ENCODE results near the gene UGGT2. TPM values are rescaled to one million over a fixed set of nuclear protein-coding genes. Genes with fewer than 3 reads are reported as not detected.
"Not testable (repeated sequence)": the region's sequence is repeated elsewhere in the genome, so short reads cannot be mapped to it uniquely, and the experiment has no call there.

UGGT2 gene
- polyA plus RNA-seq, 1 donor: 21.9 TPM

DNA sequence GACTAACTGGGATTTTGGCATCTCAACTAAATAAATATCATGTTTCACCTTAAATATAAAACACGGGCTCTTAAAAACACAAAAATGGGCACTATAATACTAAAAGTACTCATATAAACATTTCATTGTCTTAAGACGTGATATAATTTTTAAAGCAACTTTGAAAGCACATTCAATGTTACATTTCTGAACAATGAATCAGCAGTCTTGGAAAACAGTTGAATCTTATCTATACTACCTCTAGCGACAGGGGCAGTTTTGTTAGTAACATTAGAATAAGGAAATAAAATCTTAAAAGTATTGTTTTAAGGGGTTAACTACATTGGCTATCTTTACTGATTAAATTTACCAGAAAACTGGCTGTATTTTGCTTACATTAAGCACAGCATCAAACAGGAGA lies 156.9 kb downstream of the UGGT2 start:
- DNase-seq (ENCODE audit: low read depth): no peak

DNA sequence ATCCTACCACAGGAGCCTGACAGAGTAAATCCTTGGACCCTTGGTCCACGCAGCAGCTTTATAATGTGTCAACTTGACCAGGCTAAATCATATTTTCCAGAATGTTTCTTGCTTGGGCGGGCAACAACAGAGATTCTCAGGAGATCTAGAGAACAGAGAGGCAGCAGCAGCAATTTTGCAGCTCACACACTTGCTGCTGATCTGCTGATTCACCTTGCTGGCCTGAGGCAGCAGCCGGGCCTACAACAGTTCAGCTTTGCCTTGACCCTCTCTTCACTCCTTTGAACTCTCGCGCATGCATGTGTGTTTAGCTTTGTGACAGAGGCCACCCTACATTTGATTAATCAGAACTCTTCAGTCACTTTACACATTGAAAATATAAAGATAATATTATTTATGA lies 159.3 kb downstream of the UGGT2 start:
- DNase-seq (ENCODE audit: low read depth): no peak

DNA sequence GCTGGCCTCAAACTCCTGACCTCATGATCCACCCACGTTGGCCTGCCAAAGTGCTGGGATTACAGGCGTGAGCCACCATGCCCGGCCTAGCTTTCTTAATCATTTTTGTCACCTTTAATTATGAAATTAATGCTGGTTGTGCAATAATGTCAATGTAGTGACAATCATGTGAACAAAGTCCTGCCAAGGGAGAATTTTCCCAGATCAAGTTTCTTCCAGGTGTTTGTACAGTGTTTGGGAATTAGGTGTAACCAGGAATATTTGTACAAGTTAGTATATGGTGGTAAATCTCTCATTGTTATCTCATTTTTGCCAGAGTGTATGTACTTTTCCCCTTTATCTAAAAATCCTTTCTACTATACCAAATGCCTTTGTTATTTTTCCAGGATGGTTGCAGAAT lies 171.1 kb downstream of the UGGT2 start:
- DNase-seq (ENCODE audit: low read depth): no peak

DNA sequence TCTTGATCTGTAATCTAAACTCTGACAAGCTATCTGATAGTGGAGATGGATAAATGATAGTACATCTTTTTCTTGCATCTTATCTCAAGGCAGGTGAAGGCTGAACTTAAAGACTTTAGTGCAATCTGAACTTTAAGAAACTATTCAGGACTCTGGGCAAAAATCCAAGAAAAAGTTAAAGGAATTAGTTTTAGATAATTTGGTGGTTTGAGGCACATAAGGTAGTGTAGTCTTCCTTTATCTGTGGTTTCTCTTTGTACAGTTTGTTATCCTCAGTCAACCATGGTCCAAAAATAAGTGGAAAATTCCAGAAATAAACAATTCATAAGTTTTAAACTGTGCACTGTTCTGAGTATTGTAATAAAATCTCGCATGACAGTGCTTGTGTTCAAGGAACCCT lies 172.9 kb downstream of the UGGT2 start:
- DNase-seq (ENCODE audit: low read depth): no peak

DNA sequence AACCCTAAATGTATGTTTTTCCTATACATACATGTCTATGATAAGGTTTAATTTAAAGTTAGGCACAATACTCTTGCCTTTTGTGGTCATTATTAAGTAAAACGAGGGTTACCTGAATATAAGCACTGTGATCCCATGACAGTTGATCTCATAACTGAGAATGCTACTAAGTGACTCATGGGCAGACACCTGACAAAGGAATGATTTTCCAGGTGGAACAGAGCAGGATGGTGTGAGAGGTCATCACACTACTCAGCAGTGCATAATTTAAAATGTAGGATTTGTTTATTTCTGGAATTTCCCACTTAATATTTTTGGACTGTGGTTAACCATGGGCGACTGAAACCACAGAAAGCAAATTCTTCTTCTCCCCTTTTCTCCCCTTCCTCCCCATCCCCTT lies 178.9 kb downstream of the UGGT2 start:
- DNase-seq (ENCODE audit: low read depth): no peak

DNA sequence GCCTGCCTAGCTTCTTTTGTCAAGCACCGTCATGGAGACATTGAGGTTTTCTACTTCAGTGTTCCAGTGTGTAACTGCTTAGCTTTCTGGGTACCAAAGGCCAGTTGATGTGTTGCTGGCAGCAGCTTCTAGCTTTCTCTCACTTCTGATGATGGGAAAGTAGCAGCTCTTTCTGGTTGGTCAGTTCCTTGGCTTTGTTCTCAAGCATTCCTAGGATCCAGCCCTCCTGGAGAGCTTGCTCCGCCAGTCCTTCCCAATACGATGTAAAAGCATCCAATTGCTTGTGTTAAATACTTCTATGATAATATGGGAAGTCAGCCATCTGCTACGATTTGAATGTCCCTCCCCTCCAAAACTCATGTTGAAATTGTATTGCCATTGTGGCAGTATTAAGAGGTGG lies 182.8 kb downstream of the UGGT2 start:
- DNase-seq (ENCODE audit: low read depth): no peak

DNA sequence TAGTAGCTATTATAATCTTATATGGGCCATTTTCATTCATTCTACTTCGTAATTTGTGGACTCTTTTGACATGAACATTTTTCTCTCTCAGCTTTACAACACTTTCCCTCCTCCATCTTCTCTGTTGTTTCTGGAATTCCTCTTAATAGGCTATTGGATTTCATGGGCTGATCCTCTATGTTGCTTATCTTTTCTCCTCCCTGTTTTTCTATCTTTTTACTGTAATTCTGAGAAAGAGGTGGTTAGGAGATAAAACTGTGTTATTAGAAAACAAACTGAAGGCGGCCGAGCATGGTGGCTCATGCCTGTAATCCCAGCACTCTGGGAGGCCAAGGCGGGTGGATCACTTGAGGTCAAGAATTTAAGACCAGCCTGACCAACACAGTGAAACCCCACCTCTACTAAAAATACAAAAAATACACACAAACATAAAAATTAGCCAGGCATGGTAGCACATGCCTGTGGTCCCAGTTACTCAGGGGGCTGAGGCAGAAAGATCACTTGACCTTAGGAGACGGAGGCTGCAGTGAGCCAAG lies 188.1 kb downstream of the UGGT2 start:
- DNase-seq (ENCODE audit: low read depth): no peak

DNA sequence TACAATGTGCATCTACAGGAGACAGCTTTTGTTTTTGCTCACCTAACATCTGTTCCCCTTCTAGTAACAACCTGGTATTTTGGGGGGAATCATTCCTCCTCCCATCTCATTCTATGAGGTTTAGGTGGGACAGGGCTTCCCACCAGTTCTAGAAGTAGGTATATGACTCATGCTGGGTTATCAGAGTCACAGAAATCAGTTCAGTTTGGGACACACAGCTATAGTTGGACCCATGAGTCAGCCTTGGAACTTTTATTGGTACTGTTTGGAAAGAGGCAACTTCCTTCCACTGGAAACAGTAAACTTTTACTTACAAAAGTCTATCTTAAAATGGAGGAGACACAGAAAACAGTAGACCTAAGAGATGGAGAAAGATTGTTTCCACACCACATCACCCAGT lies 190.8 kb downstream of the UGGT2 start:
- no peak for DNase-seq (ENCODE audit: low read depth)

DNA sequence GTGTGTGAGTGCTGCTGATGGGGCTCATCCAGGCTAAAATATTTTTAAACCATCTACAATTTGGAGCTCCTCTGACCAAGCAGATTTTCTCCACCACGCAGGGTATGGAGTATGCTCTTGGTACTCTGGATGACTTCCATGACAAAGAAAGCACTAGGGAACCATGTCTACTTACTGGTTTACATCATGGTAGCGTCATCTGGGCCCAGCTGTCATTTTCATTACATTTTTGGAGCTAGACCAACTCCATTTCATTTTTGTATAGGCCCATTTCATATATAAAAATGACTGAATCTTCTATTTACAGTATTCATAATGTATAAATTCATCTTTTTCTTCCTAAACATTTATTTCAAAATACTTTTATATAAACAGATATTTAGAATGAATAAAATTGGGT lies 191.9 kb downstream of the UGGT2 start:
- DNase-seq (ENCODE audit: low read depth): no peak

DNA sequence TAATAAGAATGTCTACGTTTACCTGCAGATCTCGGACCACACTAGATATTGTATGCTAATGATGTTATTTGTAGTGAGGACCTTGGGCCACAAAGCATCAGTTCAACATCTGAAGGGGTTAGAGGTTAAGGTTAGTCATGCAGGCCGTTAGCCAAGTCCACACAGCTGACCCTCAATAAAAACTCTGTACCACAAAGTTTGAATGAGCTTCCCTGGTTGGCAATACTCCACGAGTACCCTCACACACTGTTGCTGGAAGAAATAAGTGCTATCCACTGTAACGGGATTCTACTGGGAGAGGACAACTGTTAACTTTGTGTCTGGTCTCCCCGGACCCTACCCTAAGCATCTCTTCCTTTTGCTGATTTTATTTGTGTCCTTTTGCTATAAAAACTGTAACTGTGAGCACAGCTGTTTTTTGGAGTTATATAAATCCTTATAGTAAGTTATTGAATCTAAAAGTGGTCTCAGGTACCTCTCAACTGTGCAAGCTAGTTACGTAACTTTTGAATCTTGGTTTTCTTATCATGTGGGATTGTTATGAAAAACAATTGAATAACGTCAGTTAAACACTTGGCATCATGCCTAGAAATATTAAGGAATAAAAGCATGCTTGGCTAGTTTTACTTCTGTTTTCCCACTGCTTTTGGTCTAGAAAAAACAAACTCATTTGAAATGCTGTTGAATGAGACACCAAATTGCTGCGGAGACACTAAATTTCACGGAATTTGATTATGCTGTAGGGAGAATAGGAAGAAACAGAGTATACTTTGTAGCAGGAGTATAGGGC lies 194.7 kb downstream of the UGGT2 start:
- peak; percentile 11 for DNase-seq (ENCODE audit: low read depth)

DNA sequence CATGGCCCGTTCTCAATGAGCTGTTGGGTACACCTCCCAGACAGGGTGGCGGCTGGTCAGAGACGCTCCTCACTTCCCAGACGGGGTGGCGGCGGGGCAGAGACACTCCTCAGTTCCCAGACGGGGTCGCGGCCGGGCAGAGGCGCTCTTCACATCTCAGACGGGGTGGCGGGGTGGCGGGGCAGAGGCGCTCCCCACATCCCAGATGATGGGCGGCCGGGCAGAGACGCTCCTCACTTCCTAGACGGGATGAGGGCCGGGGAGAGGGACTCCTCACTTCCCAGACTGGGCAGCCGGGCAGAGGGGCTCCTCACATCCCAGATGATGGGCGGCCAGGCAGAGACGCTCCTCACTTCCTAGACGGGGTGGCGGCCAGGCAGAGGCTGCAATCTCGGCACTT lies 207.5 kb downstream of the UGGT2 start:
- not testable (repeated sequence) for DNase-seq (ENCODE audit: low read depth)

DNA sequence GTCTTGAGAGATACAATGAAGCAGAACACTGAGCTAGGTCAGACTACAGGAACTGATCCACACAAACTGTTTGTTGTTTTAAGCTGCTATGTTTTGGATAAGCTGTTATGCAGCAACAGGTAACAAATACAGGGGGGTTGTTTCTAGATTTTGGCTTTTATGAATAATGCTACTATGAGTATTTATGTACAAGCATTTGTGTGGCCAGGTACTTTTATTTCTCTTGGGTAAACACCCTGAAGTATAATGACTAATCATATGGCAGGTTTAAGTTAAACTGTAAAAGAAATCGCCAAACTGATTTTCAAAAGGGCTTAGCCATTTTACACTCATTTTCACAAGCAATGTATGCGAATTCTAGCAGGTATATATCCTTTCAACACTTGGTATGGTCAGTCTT lies 210.3 kb downstream of the UGGT2 start:
- DNase-seq (ENCODE audit: low read depth): no peak

DNA sequence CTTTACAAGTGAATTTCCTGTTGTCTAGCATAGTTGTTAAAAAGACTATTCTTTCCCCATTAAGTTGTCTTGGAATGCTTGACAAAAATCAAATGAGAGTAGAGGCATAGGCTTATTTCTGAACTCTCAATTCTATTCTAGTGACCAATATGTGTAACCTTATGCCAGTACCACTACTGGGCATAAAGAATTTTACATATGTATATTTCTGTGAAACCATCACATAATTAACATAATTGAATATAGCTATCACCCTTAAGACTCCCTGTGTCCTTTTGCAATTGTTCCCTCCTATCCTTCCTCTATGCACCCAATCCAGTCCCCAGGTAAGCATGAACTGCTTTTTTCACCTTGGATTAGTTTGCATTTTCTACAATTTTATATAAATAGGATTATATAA lies 211.3 kb downstream of the UGGT2 start:
- no peak for DNase-seq (ENCODE audit: low read depth)

DNA sequence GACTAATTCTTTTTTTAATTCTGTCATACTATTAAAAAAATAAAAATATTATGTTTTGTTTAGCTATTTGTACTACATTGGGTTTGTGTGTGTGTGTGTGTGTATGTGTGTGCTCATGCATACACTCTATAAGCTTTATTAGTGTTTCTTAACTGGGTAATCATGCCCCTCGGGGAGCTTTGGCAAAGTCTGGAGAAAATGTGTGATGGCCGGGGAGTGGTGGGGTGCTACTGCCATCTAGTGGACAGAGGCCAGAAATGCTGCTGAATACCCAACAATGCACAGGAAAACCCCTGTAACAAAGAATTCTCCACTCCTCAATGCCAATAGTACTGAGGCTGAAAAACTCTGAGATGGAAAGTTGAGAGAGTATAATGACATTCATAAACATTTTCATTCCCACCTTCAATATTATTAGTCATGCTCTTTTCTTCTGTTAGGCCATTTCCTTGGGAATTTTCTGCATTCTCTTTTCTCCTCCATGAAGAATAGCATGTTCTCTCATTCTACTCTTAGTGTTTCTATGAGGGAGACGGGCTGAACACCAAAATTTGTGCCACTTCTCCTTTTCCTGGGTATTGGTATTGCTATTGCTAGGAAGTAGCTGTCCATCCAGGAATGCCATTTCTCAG lies 219.0 kb downstream of the UGGT2 start:
- DNase-seq (ENCODE audit: low read depth): peak; percentile 22

DNA sequence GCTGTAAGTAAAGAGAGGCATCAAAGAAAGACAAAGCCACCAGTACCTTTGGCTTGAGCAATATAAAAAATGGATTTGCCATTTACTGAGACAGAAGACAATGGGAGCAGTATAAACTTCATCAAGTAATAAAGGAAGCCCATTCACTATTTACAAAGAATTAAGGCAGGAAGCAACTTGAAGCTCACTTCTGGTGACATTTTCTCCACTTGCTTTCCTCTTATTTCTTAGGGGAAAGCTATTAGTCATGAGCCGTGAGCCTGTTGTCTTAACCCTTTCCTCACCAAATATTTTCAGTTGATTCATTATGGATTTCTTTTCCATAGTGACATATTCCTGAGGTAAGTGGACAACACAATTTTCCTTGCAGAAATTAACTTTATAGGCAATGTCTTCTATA lies 219.5 kb downstream of the UGGT2 start:
- DNase-seq (ENCODE audit: low read depth): no peak

DNA sequence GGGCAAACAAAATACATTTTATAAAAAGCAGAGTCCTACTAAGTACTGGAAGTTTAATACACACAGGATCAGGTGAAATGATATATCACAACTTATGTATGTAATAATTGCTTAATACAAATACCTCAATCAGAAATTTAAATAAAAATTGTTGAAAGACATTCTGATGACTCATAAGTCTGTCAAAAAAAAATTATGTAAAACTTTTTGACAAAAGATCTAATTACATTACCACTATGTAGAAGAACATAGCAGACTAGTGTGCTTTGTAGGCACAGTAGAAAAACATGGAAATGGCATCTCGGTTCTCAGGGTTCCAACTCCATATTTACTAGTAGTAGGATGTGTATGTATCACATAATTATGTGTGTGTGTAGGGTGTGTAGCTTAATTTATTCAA lies 220.1 kb downstream of the UGGT2 start:
- DNase-seq (ENCODE audit: low read depth): no peak

DNA sequence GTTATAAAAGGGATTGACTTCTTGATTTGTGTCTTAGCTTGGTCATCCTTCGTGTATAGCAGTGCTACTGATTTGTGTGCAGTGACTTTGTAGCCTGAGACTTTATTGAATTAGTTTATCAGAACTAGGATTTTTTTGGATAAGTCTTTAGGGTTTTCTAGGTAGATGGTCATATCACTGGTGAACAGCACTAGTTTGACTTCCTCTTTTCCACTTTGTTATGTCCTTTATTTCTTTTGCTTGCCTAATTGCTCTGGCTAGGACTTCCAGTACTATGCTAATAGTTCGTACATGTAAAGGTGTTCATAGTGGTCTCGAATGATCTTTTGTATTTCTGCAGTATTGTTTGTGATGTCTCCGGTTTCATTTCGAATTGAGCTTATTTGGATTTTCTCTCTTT lies 230.9 kb downstream of the UGGT2 start:
- no peak for DNase-seq (ENCODE audit: low read depth)

DNA sequence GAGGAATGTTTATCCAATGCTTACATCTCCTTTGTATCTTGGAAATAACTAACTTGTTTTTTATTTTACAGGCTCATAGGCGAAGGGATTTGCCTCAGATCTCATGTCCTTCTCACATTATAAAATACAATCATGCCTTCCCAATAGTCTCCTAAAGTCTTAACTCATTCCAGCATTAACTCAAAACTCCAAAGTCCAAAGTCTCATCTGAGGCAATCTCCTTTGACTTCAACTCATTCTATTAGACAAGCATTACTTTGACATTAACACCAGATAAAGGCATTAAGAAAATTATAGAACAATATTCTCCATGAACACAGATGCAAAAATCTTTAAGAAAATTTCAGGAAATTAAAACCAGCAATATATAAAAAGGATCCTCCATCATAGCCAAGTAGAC lies 238.7 kb downstream of the UGGT2 start:
- DNase-seq (ENCODE audit: low read depth): no peak

DNA sequence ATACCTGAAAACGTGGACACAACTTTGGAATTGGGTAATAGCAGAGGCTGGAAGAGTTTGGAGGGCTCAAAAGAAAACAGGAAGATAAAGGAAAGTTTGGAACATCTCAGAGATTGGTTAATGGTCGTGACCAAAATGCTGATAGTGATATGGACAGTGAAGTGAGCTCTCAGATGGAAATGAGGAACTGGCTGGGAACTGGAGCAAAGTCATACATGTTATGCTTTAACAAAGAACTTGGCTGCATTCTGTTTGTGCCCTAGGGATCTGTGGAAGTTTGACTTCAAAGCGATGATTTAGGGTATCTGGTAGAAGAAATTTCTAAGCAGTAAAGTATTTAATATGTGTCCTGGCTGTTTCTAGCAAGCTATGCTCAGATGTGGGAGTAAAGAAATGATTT lies 240.1 kb downstream of the UGGT2 start:
- DNase-seq (ENCODE audit: low read depth): no peak

DNA sequence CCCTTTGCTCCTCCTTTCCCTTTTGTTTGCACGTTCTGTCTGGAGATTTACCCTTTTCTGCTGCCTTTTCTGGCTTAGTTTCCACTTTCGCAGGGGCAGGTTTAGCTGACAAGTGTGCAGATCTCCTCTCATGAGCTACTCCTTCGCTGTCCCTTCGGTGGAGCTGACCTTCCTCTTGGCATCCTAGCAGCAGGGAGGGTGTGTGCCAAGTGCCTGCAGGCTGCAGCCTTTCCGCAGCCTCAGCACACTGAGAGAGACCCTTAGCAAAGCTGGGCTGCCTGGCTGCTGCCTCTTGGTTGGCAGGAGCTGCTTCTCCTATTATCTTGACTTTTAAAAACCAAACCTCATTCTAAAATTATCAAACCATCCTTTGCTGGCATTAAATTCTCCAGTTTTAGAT lies 243.8 kb downstream of the UGGT2 start:
- no peak for DNase-seq (ENCODE audit: low read depth)

DNA sequence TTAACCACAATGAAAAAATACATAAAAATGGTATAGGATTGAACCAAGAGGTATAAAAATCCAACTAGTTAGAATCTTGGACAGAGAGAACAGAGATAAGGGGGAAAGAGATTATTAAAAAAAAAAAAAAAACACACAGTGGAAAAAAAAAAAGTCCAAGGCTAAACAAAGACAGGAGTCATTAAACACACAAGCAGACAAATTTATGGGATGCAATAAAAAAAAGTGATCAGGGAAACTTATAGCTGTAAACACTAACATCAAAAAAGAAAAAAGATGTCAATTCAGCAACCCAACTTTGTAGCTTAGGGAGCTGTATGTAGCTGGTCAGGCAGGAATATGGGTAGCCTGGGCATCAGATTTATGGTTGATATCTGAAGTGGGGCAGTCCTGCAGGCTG lies 247.3 kb downstream of the UGGT2 start:
- no peak for DNase-seq (ENCODE audit: low read depth)

DNA sequence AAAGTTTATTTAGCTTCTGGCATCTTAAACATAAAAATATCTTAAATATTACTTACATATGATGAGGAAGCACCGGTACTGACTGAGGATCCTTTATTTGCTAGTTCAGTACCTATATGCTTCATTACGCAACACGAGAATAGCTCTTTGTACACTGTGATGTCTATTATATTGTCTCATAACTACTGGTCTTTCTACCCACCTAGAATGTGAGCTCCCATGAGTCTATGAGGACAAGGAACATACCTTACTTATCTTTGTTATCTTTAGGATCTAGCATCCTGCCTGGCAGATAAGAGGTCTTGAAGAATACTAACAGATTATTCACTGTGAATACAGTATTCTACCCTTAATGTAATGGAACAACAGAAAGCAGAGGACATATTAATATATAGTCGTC lies 251.4 kb downstream of the UGGT2 start:
- DNase-seq (ENCODE audit: low read depth): no peak

DNA sequence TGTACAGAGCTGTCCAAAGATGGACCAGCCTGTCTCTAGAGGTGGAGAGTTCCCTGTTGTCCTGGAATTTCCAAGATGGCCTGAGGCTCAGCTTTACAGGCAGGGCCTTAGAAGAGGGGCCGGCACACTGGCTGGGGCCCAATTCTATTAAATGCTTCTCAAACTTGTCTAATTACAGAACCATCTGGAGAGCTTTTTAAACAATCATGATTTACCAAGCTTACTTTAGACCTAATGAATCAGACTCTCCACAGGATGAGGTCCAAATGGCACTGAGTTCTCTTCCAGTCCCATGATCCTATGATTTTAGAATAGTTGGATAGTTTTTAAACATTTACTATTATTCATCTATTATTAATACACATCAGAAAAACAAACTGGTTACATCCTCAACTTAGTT lies 252.8 kb downstream of the UGGT2 start:
- DNase-seq (ENCODE audit: low read depth): no peak

DNA sequence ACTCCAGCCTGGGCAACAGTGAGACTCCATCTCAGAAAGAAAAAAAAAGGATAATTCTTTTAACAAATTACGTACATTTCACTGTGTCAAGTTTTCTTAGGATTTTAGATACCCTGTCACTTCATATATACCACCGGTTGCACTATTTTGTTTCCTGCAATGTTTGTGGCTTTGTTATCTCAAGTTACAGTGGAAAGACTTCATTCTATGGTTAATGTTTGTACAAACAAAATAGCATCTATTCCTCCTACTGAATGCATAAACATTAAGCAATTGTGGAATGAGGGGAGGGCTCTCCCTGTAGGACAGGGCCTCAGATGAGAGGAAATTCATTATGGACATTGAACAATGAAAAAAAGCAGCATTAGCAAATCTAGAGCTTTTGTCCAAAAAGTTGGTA lies 256.2 kb downstream of the UGGT2 start:
- DNase-seq (ENCODE audit: low read depth): no peak
